GM21390 (cell line): Measurements from ENCODE around the gene CCR8.
"Not testable (repeated sequence)": the region's sequence is repeated elsewhere in the genome, so short reads cannot be mapped to it uniquely, and the experiment has no call there.

Source experiments
- ATAC-seq: cut with Tn5 transposase; IDR thresholded peaks from one replicate; pipeline ENCODE4 v1.9.1; 2021; ENCODE audit not compliant: unreplicated experiment

CCR8 gene

DNA sequence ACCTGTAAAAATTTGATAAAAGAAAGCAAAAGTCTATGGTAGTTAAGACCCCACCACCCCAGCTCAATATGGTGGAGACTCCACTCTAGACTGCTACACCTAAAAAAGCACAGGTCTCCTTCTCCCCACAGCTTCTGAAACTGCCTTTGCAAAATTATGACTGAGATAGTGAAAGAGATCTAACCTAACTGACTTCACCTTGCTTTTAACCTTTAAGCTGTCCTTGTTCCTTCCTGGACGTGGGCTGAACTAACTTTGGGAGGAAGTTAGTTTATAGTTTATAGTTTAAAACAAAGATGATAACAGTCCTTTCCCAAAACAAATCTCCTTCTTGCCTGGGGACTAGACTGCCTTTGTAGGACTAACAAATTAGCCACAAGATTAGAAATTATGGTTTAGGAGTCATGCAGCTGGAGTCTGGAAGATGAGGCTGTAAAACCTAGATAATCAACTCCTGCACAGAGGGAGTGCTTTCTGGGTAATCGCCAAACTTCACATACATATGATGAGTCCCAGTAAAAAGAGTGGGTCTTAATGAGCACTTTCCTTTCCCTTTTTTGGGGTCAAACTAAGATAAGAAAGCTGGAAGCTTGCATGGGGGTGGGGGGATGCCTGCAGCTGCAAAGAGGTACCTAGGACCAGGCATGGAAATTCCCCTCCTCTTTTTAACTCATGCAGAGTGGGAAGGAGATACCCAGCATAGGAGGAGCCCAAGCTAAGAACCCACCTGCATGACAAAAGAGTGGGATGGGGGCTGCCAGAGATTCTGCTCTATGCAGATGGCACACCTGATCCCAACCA lies 17.5 kb downstream of the CCR8 start:
- peak; percentile 92 for ATAC-seq

- ATAC-seq, result peak; percentile 15
Measured at GRCh38 chr3:39347586-39347876, 18.0 kb downstream of the CCR8 start.

DNA sequence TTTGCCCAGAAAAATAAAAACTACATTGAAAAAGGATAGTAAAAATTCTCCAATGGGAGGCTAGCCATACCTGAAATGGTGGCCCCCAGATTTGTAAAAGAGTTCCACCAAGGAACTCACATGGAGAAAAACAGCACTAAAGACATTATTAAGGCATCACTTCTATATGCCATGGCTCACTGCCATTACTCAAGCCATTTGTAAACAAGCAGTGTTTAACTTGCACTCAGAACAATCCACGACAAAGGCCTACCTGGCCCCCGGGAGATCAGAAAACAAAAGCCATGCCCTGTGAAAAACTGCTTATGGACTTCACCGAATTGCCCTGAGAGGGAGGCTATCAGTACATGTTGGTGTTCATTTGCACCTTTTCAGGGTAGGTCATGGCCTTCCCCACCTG lies 19.6 kb downstream of the CCR8 start:
- no peak for ATAC-seq

- no peak for ATAC-seq
Measured at GRCh38 chr3:39350714-39351113, 21.2 kb downstream of the CCR8 start.

DNA sequence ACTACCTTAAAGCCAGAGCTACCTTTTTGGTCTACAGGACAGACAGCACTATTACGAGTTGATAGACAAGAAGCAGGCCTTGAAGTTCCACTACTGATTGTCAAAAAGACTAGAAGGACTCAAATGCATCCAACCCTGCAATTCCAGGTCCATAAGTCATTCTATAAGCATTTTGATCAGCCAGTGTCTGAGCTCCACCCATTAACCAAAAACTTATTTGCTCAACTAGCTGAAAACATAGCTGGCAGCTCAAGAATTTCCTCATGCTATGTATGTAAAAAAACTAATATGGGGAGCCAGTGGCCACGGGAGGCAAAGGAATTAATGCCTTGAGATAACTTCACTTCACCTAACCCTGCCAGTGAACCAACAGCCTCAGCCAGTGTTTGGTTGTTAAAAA lies 21.6 kb downstream of the CCR8 start:
- ATAC-seq, result not testable (repeated sequence)

DNA sequence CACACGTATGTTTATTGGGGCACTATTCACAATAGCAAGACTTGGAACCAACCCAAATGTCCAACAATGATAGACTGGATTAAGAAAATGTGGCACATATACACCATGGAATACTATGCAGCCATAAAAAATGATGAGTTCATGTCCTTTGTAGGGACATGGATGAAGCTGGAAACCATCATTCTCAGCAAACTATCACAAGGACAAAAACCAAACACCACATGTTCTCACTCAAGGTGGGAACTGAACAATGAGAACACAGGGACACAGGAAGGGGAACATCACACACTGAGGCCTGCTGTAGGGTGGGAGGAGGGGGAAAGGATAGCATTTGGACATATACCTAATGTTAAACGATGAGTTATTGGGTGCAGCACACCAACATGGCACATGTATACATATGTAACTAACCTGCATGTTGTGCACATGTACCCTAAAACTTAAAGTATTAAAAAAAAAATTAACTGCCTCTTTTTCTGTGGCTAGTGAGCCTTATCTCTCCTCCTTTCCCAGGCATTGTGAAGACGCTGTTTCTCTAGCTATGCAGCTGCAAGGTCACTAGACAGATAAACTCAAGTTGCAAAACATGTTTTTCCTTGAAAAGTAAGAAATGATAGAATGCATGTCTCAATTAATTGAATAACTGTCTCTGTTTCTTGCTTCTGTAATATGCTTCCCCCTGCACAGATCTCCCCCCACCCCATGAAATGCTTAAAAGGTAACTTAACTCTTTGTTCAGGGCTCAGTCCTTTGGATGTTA lies 23.8 kb downstream of the CCR8 start:
- ATAC-seq, result not testable (repeated sequence)

DNA sequence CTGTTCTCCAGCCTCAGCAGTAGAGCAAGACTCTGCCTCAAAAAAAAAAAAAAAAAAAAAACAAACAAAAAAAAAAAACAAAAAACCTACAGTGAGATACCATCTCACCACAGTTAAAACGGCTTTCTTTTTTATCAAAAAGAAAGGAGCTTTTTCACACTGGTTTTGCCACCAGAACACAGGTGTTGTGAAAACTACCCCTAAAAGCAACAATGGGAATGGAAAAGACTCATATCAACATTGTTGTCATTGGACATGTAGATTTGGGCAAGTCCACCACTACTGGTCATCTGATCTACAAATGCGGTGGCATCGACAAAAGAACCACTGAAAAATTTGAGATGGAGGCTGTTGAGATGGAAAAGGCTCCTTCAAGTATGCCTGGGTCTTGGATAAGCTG lies 28.8 kb downstream of the CCR8 start:
- ATAC-seq, result no peak

- ATAC-seq, result no peak
Measured at GRCh38 chr3:39361252-39361927, 31.9 kb downstream of the CCR8 start.

DNA sequence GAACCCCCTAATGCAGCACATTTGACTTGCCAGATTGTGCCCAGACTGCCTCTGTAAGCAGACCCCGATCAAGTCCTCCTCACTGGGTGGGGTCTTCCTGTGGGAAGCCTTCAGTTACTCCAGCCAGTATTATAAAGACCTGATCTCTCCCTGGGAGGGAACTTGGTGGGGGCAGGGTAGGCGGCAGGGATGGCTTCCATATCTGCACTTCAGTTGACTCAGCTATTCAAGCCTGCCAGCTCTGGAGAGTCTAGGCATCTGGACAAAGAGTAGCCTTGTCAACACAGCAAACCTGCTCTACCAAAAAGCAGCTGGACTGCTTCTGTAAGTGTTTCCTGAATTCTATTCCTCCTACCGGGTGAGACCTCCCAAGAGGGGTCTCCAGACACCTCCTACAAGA lies 32.7 kb downstream of the CCR8 start:
- ATAC-seq, result no peak

DNA sequence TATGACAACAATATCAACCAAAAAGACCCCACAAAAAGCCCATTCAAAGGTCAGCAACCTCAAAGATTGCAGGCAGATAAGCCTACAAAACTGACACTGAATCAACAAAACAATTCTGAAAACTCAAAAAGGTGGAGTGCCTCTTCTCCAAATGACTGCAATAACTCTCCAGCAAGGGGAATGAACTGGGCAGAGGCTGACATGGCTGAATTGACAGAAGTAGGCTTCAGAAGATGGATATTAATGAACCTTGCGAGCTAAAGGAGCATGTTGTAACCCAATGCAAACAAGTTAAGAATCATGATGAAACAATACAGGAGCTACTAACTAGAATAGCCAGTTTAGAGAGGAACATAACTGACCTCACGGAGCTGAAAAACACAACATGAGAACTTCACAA lies 33.3 kb downstream of the CCR8 start:
- no peak for ATAC-seq

GRCh38 chr3:39370450-39370849 lies 40.9 kb downstream of the CCR8 start:
- not testable (repeated sequence) for ATAC-seq

GRCh38 chr3:39372833-39373232 lies 43.3 kb downstream of the CCR8 start:
- no peak for ATAC-seq

DNA sequence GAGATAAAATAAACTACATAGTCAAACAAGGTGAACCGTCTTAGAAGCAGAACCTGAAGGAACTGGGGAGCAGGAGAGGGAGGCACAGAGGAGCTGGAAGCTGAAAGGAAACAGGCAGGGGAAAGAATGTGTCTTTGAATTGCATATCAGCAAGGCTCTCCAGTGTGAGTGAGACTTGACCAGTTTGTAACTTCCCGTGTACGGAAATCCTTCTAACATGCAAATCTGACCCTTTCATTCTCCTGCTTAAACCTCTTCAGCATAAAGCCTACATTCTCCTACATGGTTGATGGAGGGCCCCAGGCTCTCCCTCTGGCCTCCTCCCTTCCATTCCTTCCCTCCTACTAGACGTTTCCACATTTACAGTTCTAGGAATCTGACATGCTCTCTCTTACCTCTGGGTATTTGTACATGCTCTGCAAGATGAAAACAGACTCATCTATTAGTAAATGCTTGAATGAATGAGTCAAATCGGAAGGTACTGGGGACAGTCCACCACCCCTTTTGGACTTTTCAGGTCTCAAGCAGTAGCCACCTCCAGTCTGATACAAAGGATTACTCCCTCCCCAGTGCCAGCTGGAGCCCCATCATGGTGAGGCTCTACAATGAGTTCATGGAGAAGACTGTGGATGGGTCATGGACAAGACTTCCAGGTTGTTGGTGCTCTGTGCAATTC lies 47.6 kb downstream of the CCR8 start:
- ATAC-seq, result no peak

- peak; percentile 73 for ATAC-seq
Measured at GRCh38 chr3:39378088-39378487, 48.6 kb downstream of the CCR8 start.

DNA sequence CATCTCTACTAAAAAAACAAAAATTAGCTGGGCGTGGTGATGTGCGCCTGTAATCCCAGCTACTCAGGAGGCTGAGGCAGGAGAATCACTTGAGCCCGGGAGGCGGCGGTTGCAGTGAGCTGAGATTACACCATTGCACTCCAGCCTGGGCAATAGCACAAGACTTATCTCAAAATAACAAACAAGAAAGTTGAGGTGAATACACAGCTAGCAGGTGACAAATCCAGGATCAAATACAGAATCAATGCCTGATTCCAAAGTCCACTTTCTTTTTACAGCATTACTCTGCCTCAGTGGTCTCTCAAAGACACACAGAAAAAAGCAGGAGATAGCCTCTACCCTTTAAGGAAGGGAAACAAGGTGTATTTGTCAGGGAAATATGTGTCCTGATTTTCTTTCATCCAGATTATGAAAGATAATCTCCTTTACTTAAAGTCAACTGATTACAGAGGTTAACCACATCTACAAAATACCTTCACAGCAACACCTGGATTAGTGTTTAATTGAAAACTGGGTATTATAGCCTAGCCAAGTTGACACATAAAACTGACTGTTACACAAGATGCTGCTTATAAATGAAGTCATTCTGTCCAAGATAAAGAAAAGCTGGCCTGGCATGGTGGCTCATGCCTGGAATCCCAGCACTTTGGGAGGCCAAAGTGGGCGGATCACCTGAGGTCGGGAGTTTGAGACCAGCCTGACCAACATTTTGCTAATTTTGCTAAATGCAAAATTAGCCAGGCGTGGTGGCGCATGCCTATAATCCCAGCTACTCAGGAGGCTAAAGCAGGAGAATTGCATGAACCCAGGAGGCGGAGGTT lies 49.7 kb downstream of the CCR8 start:
- no peak for ATAC-seq

DNA sequence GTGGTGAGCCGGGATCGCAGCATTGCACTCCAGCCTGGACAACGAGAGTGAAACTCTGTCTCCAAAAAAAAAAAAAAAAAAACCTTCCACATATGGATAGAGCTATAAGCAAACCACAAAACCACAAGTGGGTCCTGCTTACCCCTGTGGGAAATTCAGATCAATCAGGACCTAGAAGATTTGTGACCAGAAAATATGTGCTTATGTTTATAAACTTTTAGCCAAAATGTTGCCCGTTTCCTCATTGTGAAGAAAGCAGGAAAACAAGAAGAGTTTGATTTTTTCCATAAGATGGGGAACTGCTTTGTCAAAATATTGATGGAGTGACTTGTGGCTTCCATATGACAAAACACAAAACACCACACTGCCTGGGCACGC lies 50.3 kb downstream of the CCR8 start:
- ATAC-seq, result no peak

- ATAC-seq, result no peak
Measured at GRCh38 chr3:39381432-39381831, 51.9 kb downstream of the CCR8 start.
